Caco-2 (cell line): ENCODE measurements around the gene IFNA16. TPM values are rescaled to one million over a fixed set of nuclear protein-coding genes. Genes with fewer than 3 reads are reported as not detected.
"Not testable (repeated sequence)": the region's sequence is repeated elsewhere in the genome, so short reads cannot be mapped to it uniquely, and the experiment has no call there.

Experiments
- Bru-seq: library from RNA; stranded (reverse); fragments of 400-500 nt; gene quantifications from one replicate; lab custom pipeline; 2021; lab: Mats Ljungman, UMichigan
- BruChase-seq, 2 experiments: library from RNA; stranded (reverse); fragments of 400-500 nt; gene quantifications; one replicate each; lab custom pipeline; 2021; lab: Mats Ljungman, UMichigan
- BruUV-seq: library from RNA; stranded (reverse); fragments of 400-500 nt; replicated peaks from 2 replicates; lab custom pipeline; 2021; lab: Mats Ljungman, UMichigan
- CTCF ChIA-PET: fragments of 300-600 bp; sonication (Branson Sonifier 250); formaldehyde crosslinking; loops from one replicate; lab custom pipeline; 2022; ENCODE audit warnings: antibody characterized with exemption; lab: Charles Lee
- POLR2A ChIA-PET: fragments of 300-600 bp; sonication (Branson Sonifier 250); formaldehyde crosslinking; loops from one replicate; lab custom pipeline; 2022; ENCODE audit warnings: antibody characterized with exemption; lab: Charles Lee
- DNase-seq, 2 experiments: peaks; one replicate each; pipeline versions ENCODE4 v3.0.0 to v3.0.0-alpha.2; 2020 to 2022
- H3K27me3 ChIP-seq: replicated peaks from 2 replicates; pipeline ENCODE4 v1.6.0; 2011; ENCODE audit warnings: low read length; ENCODE audit not compliant: control insufficient read depth, insufficient read depth
- H3K36me3 ChIP-seq: 2 replicates; pipeline ENCODE4 v1.5.1; 2011; ENCODE audit warnings: low read length; ENCODE audit not compliant: control insufficient read depth, insufficient read depth
- H3K4me1 ChIP-seq: fragments of 250-450 bp; sonication (Bioruptor Pico); 2 replicates; pipeline ENCODE4 v1.5.1; 2020; ENCODE audit warnings: mild to moderate bottlenecking
- H3K4me3 ChIP-seq: 2 replicates; pipeline ENCODE4 v1.5.1; 2011; ENCODE audit warnings: low read depth, mild to moderate bottlenecking, control low read depth, low read length
- H3K9me3 ChIP-seq: fragments of 250-450 bp; sonication (Bioruptor Pico); 2 replicates; pipeline ENCODE4 v1.5.1; 2020; ENCODE audit warnings: mild to moderate bottlenecking, moderate library complexity
- H3K27ac Mint-ChIP-seq: one replicate; pipeline ENCODE4 v1.8.0; 2022; ENCODE audit warnings: mixed read lengths; ENCODE audit not compliant: unreplicated experiment
- H3K27me3 Mint-ChIP-seq: one replicate; pipeline ENCODE4 v1.8.0; 2022; ENCODE audit warnings: mixed read lengths; ENCODE audit not compliant: insufficient read depth, unreplicated experiment
- H3K36me3 Mint-ChIP-seq: one replicate; pipeline ENCODE4 v1.8.0; 2022; ENCODE audit warnings: mild to moderate bottlenecking, mixed read lengths; ENCODE audit not compliant: insufficient read depth, unreplicated experiment
- H3K4me1 Mint-ChIP-seq: one replicate; pipeline ENCODE4 v1.8.0; 2022; ENCODE audit warnings: low read depth, mixed read lengths; ENCODE audit not compliant: unreplicated experiment
- H3K4me3 Mint-ChIP-seq: one replicate; pipeline ENCODE4 v1.8.0; 2022; ENCODE audit warnings: mild to moderate bottlenecking, moderate library complexity, mixed read lengths; ENCODE audit not compliant: unreplicated experiment
- H3K9me3 Mint-ChIP-seq: one replicate; pipeline ENCODE4 v1.8.0; 2022; ENCODE audit warnings: mixed read lengths; ENCODE audit not compliant: unreplicated experiment
- CTCF ChIP-seq, 2 experiments: fragments of 200-600 bp in 1 of 2; IDR thresholded peaks; 1 replicate in 1 of 2; 2 replicates in 1 of 2; pipeline versions ENCODE4 v1.5.1 to v1.8.0; 2011 to 2022; ENCODE audit warnings: antibody characterized with exemption in 1 of 2, control low read depth in 1 of 2, inconsistent platforms in 1 of 2, low read depth in 1 of 2, low read length in 1 of 2, mild to moderate bottlenecking in 1 of 2, moderate library complexity in 1 of 2; ENCODE audit not compliant: insufficient read depth in 1 of 2, severe bottlenecking in 1 of 2, unreplicated experiment in 1 of 2
- intact Hi-C: fragments of 100-400 bp; cut with micrococcal nuclease; formaldehyde crosslinking; loops from one replicate; pipeline ENCODE4 v1.10.0; 2022; ENCODE audit not compliant: unreplicated experiment
- long read RNA-seq: library from polyadenylated mRNA; stranded (forward); transcript quantifications from one replicate; pipeline ENCODE4 v2.0.0, GENCODE V29; 2022
- total RNA-seq: library from RNA; stranded (reverse); gene quantifications from 2 replicates; pipeline ENCODE4 v1.2.3, GENCODE V29; 2022

IFNA16 gene
- total RNA-seq (not detected in 2 replicates), Bru-seq, nascent RNA (not detected), BruChase-seq, experiment 1, labeled RNA remaining after a 2-hour chase (not detected), BruChase-seq, experiment 2, labeled RNA remaining after a 6-hour chase (not detected)
- long read RNA-seq: 0 reads

- H3K36me3 ChIP-seq, H3K27ac Mint-ChIP-seq, H3K9me3 ChIP-seq, H3K4me1 Mint-ChIP-seq, H3K4me3 Mint-ChIP-seq, POLR2A ChIA-PET, DNase-seq, BruUV-seq, H3K27me3 ChIP-seq, H3K9me3 Mint-ChIP-seq, H3K4me1 ChIP-seq, H3K4me3 ChIP-seq, H3K36me3 Mint-ChIP-seq, CTCF ChIA-PET: not testable (repeated sequence)
- intact Hi-C loops: loop anchor here (10.0 kb wide), 1 partner anchor 238 kb away; no protein-coding TSS in a partner anchor
- H3K27me3 Mint-ChIP-seq: peaks cover 16% of the 10 kb centered on the region
Measured at GRCh38 chr9:21217211-21217610, at the start of gene IFNA16. Gene IFNA16, minus strand, starts transcription at chr9:21217311. Its CDS starts 6 bp downstream, at chr9:21217305.

- H3K27me3 Mint-ChIP-seq: peaks cover 8% of the 10 kb centered on the region
- H3K9me3 Mint-ChIP-seq: no peaks in the 10 kb centered on the region
- no TSS peak for BruUV-seq
- Histone ChIP-seq H3K4me3 (no peak overlapping the region), H3K4me1 (no peaks in the 10 kb centered on the region), H3K27me3 (no peaks in the 10 kb centered on the region), H3K36me3 (no peaks in the 10 kb centered on the region), H3K9me3 (no peaks in the 10 kb centered on the region)
- DNase-seq: no peak
- TF ChIP-seq CTCF (IDR thresholded peaks at IDR 0.05; ENCODE audit: insufficient read depth in 1 of 2, low read depth in 1 of 2, low read length in 1 of 2, severe bottlenecking in 1 of 2, unreplicated experiment in 1 of 2): no peak
- intact Hi-C loops: no loop called here
- no peak overlapping the region for H3K27ac Mint-ChIP-seq
- ChIA-PET CTCF (no interaction called here), POLR2A (no interaction called here)
- no peaks in the 10 kb centered on the region for H3K4me1 Mint-ChIP-seq
- no peaks in the 10 kb centered on the region for H3K36me3 Mint-ChIP-seq
- H3K4me3 Mint-ChIP-seq: no peak overlapping the region
Measured at GRCh38 chr9:21265421-21266189, 48.5 kb upstream of the IFNA16 start.

GRCh38 chr9:21255538-21256212, 38.6 kb upstream of the IFNA16 start:
- DNase-seq: no peak
- no peak for TF ChIP-seq CTCF (IDR thresholded peaks at IDR 0.05; ENCODE audit: insufficient read depth in 1 of 2, low read depth in 1 of 2, low read length in 1 of 2, severe bottlenecking in 1 of 2, unreplicated experiment in 1 of 2)
- Mint-ChIP-seq H3K4me1 (no peaks in the 10 kb centered on the region), H3K36me3 (no peaks in the 10 kb centered on the region), H3K4me3 (no peak overlapping the region), H3K9me3 (no peaks in the 10 kb centered on the region), H3K27me3 (peaks cover 3% of the 10 kb centered on the region), H3K27ac (no peak overlapping the region)
- Histone ChIP-seq H3K4me1 (no peaks in the 10 kb centered on the region), H3K27me3 (no peaks in the 10 kb centered on the region), H3K4me3 (no peak overlapping the region), H3K36me3 (no peaks in the 10 kb centered on the region), H3K9me3 (no peaks in the 10 kb centered on the region)
- no TSS peak for BruUV-seq
- intact Hi-C loops: no loop called here
- POLR2A ChIA-PET: no interaction called here
- CTCF ChIA-PET: no interaction called here
